Activated CD4-positive, alpha-beta T cell treated with anti-CD3 and anti-CD28 coated beads, Interleukin-2, amount 10 ng/mL, durations not matched to agents 24 days and 14 days (primary cell): Measurements from ENCODE around the gene DELE1. TPM values are rescaled to one million over a fixed set of nuclear protein-coding genes. Genes with fewer than 3 reads are reported as not detected.
"Not testable (repeated sequence)": the region's sequence is repeated elsewhere in the genome, so short reads cannot be mapped to it uniquely, and the experiment has no call there.

ENCODE experiments used
- DNase-seq: peaks from one replicate; pipeline ENCODE4 v3.0.0; 2022
- H3K27ac Mint-ChIP-seq: one replicate; pipeline ENCODE4 v1.8.0; 2022; ENCODE audit warnings: mild to moderate bottlenecking, mixed read lengths
- H3K27me3 Mint-ChIP-seq: one replicate; pipeline ENCODE4 v1.8.0; 2022; ENCODE audit warnings: mixed read lengths
- H3K36me3 Mint-ChIP-seq: one replicate; pipeline ENCODE4 v1.8.0; 2022; ENCODE audit warnings: low read depth, mild to moderate bottlenecking, mixed read lengths
- H3K4me1 Mint-ChIP-seq: one replicate; pipeline ENCODE4 v1.8.0; 2021; ENCODE audit warnings: mixed read lengths
- H3K4me3 Mint-ChIP-seq: one replicate; pipeline ENCODE4 v1.8.0; 2022; ENCODE audit warnings: mild to moderate bottlenecking, moderate library complexity, mixed read lengths
- H3K9me3 Mint-ChIP-seq: one replicate; pipeline ENCODE4 v1.8.0; 2021; ENCODE audit warnings: mixed read lengths
- intact Hi-C: fragments of 100-400 bp; cut with micrococcal nuclease; formaldehyde crosslinking; loops from one replicate; pipeline ENCODE4 v1.15.1; 2023
- total RNA-seq: library from RNA; stranded (reverse); gene quantifications from 2 replicates; pipeline ENCODE4 v1.2.3, GENCODE V29; 2022

Gene DELE1
- total RNA-seq, 1 donor from 2014 or later: 72.0 TPM

- H3K36me3 Mint-ChIP-seq: no peaks in the 10 kb centered on the region
- H3K9me3 Mint-ChIP-seq: no peaks in the 10 kb centered on the region
- H3K4me1 Mint-ChIP-seq: peaks cover 23% of the 10 kb centered on the region
- H3K27me3 Mint-ChIP-seq: peaks cover 78% of the 10 kb centered on the region
- intact Hi-C loops: loop anchor here (1.0 to 5.0 kb wide), 7 partner anchors 31 to 215 kb away; partner anchors contain the start of gene DELE1
- H3K27ac Mint-ChIP-seq: no peak overlapping the region
- H3K4me3 Mint-ChIP-seq: no peak overlapping the region
- peak; percentile 53 for DNase-seq
These were observed 43.5 kb upstream of the DELE1 start for GRCh38 chr5:141879941-141880738.

GRCh38 chr5:141880961-141881801 lies 42.5 kb upstream of the DELE1 start:
- Mint-ChIP-seq H3K4me1 (peaks cover 23% of the 10 kb centered on the region), H3K27me3 (peaks cover 79% of the 10 kb centered on the region), H3K36me3 (no peaks in the 10 kb centered on the region), H3K9me3 (no peaks in the 10 kb centered on the region), H3K4me3 (no peak overlapping the region), H3K27ac (no peak overlapping the region)
- no peak for DNase-seq
- intact Hi-C loops: no loop called here

- Mint-ChIP-seq H3K4me1 (peaks cover 23% of the 10 kb centered on the region), H3K27ac (no peak overlapping the region), H3K36me3 (no peaks in the 10 kb centered on the region), H3K4me3 (no peak overlapping the region), H3K27me3 (peaks cover 80% of the 10 kb centered on the region), H3K9me3 (no peaks in the 10 kb centered on the region)
- no peak for DNase-seq
- intact Hi-C loops: no loop called here
These were observed 41.8 kb upstream of the DELE1 start for GRCh38 chr5:141881886-141882285.

DNA sequence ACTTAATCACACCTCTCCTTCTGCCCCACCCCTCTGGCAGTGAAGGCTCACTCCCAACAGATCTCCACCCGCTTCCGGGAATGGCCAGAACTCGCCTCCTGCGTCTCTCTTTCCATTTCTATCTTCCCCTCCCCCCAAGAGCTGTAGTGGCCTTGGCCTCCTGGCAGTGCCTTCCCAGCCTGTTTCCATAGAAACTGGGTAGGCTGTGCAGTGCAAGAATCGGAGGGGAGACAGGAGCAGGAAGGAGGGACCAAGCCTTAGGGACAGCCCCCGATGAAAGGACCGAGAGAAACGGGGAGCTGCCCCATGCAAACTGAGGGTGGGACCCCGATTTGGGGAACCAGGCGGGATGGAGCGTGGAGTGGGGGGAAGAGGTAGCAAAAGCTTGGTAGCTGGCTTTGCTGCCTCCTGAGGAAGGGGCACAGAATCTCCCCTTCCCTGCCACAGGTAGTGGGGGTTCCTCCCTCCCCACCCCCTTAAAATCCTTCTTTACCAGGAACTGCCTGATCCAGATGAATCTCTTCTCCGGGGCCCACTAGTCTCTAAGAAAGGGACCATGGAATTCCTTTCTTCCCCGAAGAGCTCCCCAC lies 41.0 kb upstream of the DELE1 start:
- DNase-seq: peak; percentile 53
- H3K4me1 Mint-ChIP-seq: peaks cover 17% of the 10 kb centered on the region
- no peak overlapping the region for H3K27ac Mint-ChIP-seq
- H3K4me3 Mint-ChIP-seq: no peak overlapping the region
- H3K27me3 Mint-ChIP-seq: peaks cover 72% of the 10 kb centered on the region
- no peaks in the 10 kb centered on the region for H3K9me3 Mint-ChIP-seq
- intact Hi-C loops: no loop called here
- H3K36me3 Mint-ChIP-seq: no peaks in the 10 kb centered on the region

GRCh38 chr5:141883184-141883891 lies 40.3 kb upstream of the DELE1 start:
- no peak overlapping the region for H3K4me3 Mint-ChIP-seq
- H3K36me3 Mint-ChIP-seq: no peaks in the 10 kb centered on the region
- no peaks in the 10 kb centered on the region for H3K9me3 Mint-ChIP-seq
- intact Hi-C loops: no loop called here
- peaks cover 17% of the 10 kb centered on the region for H3K4me1 Mint-ChIP-seq
- peak; percentile 81 for DNase-seq
- H3K27ac Mint-ChIP-seq: no peak overlapping the region
- peaks cover 70% of the 10 kb centered on the region for H3K27me3 Mint-ChIP-seq

GRCh38 chr5:141883892-141884318 lies 39.8 kb upstream of the DELE1 start:
- intact Hi-C loops: no loop called here

GRCh38 chr5:141889282-141889871 lies 34.3 kb upstream of the DELE1 start:
- Mint-ChIP-seq H3K4me3 (no peak overlapping the region), H3K27ac (no peak overlapping the region), H3K9me3 (no peaks in the 10 kb centered on the region), H3K36me3 (no peaks in the 10 kb centered on the region), H3K27me3 (peaks cover 34% of the 10 kb centered on the region), H3K4me1 (no peaks in the 10 kb centered on the region)
- no peak for DNase-seq
- intact Hi-C loops: loop anchor here (1.0 kb wide), 1 partner anchor 71 kb away; no protein-coding TSS in a partner anchor

More at GRCh38 chr5:141883892-141884318, 39.8 kb upstream of the DELE1 start:
- Mint-ChIP-seq H3K9me3 (no peaks in the 10 kb centered on the region), H3K27ac (no peak overlapping the region), H3K4me3 (no peak overlapping the region), H3K4me1 (peaks cover 12% of the 10 kb centered on the region), H3K36me3 (no peaks in the 10 kb centered on the region), H3K27me3 (peaks cover 65% of the 10 kb centered on the region)
- no peak for DNase-seq

DNA sequence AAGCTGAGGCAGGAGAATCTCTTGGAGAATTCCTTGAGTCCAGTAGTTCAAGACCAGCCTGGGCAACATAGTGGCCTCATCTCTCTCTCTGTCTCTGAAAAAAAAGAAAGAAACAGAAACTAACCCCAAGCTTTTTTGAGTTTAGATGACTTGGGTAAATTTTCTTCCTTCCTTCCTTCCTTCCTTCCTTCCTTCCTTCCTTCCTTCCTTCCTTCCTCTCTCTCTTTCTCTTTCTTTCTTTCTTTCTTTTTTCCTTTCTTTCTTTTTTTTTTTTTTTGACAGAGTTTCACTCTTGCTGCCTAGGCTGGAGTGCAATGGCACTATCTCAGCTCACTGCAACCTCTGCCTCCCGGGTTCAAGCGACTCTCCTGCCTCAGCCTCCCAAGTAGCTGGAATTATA lies 33.2 kb upstream of the DELE1 start:
- H3K27ac Mint-ChIP-seq, DNase-seq, H3K4me3 Mint-ChIP-seq, intact Hi-C loops, H3K36me3 Mint-ChIP-seq, H3K4me1 Mint-ChIP-seq, H3K9me3 Mint-ChIP-seq: not testable (repeated sequence)
- H3K27me3 Mint-ChIP-seq: peaks cover 29% of the 10 kb centered on the region

- intact Hi-C loops: no loop called here
- Mint-ChIP-seq H3K27me3 (peaks cover 27% of the 10 kb centered on the region), H3K36me3 (no peaks in the 10 kb centered on the region), H3K27ac (no peak overlapping the region), H3K4me3 (no peak overlapping the region), H3K4me1 (no peaks in the 10 kb centered on the region), H3K9me3 (no peaks in the 10 kb centered on the region)
- DNase-seq: no peak
These were observed 26.2 kb upstream of the DELE1 start for GRCh38 chr5:141897425-141897824.

DNA sequence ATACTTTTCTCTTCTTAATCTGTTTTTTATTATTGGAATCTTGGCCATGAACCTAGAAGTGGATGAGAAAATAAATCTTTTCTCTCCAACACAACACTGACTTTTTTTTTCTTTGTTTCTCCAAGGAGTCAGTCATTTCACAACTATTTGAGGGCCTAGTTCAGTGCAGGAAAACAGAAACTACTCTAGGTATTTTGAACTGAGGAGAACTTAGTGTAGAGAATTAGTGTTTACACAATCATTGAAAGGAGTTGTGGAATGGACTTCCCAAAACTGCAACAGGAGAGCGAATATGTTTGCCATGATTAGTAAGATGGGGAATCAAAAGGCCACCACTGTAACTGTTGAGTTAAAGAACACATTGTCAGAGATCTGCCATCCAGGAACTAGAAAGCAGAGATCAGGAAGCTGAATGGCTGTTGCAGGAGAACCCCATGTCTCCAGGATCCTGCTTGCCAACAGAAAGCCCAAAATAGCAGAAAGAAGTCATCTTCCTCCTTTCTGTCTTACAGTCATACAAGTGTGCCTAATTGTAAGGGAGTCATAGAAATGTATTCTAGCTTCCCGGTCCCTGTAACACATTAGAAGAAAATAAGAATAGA lies 25.1 kb upstream of the DELE1 start:
- no peak overlapping the region for H3K27ac Mint-ChIP-seq
- intact Hi-C loops: no loop called here
- H3K4me3 Mint-ChIP-seq: no peak overlapping the region
- no peaks in the 10 kb centered on the region for H3K36me3 Mint-ChIP-seq
- no peaks in the 10 kb centered on the region for H3K4me1 Mint-ChIP-seq
- H3K9me3 Mint-ChIP-seq: no peaks in the 10 kb centered on the region
- H3K27me3 Mint-ChIP-seq: peaks cover 34% of the 10 kb centered on the region
- no peak for DNase-seq

DNA sequence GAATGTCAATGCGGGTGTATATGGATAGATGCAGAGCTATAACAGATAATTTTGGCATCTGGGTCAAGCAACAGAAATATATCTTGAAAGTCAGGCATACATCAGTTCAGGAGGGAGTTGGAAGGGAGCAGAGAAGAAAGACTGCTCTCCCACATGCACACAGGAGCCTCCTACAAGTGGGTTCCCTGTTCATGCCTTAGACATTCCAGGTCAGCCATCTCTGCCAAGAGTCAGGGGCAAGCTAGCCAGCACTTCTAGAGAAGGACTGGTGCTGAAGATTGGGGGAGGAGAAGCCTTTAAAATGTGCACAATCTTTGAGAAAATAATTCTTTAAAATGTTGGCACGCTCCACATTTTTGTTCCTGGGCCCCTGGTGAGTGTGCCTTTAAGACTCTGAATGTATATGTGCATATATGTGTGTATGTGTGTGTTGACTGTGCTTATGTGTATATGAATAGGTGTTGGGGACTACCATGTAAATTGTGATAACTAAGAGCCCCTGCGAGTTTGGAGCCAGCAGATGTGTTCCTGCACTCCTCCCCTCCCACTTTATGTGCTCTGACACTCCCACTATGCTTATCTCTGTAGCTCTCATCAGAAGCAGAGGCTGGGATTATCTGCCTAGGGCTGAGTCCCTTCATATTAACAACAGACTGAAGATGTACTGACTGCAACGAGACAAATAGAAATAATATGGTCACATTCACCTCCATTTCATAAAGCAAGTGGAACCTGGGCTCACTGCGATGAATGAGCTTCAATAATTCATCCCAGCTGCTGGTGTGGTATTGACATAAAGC lies 21.5 kb upstream of the DELE1 start:
- H3K27ac Mint-ChIP-seq: no peak overlapping the region
- H3K9me3 Mint-ChIP-seq: no peaks in the 10 kb centered on the region
- H3K4me3 Mint-ChIP-seq: no peak overlapping the region
- intact Hi-C loops: no loop called here
- H3K27me3 Mint-ChIP-seq: peaks cover 29% of the 10 kb centered on the region
- no peaks in the 10 kb centered on the region for H3K4me1 Mint-ChIP-seq
- no peaks in the 10 kb centered on the region for H3K36me3 Mint-ChIP-seq
- DNase-seq: no peak

- Mint-ChIP-seq H3K27me3 (peaks cover 29% of the 10 kb centered on the region), H3K36me3 (no peaks in the 10 kb centered on the region), H3K9me3 (no peaks in the 10 kb centered on the region), H3K4me3 (no peak overlapping the region), H3K4me1 (no peaks in the 10 kb centered on the region), H3K27ac (no peak overlapping the region)
- intact Hi-C loops: no loop called here
- DNase-seq: no peak
These were observed 20.4 kb upstream of the DELE1 start for GRCh38 chr5:141903261-141903660.
